ENCODE measurements around the gene SLC25A6. TPM values are rescaled to one million over a fixed set of nuclear protein-coding genes. Genes with fewer than 3 reads are reported as not detected.

The SLC25A6 gene
- total and polyA plus RNA-seq, 10 of the 15 experiments (the other 5 are each of a cell fraction or from before 2014, with no cell fraction given): 61.9 to 642 (median 322) TPM

DNA sequence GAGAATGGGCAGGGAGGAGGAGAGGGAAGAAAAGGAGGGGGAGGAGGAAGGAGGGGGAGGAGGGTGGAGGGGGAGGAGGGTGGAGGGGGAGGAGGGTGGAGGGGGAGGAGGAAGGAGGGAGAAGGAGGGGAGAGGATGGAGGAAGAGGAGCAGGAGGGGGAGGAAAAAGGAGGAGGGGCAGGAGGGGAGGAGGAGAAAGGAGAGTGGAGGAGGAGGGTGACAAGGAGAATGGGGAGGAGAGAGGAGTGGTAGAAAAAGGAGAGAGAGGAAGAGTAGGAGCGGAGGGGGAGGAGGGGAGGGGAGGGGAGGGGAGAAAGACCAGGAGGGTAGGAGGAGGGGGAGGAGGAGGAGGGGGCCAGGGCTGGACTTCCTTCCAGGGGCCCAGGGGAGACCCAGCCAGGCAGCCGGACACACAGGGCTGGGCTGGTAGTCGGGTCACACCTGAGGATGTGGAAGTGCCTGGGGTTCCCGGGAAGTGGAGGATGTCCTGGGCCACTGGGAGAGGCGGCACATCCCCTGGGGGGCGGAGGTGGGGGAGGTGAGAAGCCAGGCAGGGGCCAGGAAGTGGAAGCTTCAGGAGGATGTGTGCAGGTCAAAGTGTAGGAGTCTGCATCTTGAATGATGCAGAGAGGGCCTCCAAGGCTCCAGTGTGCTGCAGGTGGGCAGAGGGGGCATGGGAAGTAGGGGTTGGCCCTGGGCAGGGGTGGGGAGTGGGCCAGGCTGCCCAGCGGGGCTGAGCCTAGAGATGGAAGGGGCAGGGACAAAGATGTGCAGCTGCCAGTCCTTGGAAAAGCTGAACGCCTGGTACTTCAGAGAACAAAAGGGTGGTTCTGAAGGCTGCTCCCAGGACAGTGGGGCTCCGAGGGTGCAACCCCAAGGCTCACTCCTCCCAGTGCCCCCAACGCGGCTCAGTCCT, 36.5 kb downstream of the SLC25A6 start (continued):
- TF ChIP-seq E2F8 (IDR thresholded peaks at IDR 0.05; ENCODE audit: low read depth, partially characterized antibody): no peak
- TF ChIP-seq CBX5 (IDR thresholded peaks at IDR 0.05; ENCODE audit: low read depth): no peak
- TF ChIP-seq, protein P1, sequence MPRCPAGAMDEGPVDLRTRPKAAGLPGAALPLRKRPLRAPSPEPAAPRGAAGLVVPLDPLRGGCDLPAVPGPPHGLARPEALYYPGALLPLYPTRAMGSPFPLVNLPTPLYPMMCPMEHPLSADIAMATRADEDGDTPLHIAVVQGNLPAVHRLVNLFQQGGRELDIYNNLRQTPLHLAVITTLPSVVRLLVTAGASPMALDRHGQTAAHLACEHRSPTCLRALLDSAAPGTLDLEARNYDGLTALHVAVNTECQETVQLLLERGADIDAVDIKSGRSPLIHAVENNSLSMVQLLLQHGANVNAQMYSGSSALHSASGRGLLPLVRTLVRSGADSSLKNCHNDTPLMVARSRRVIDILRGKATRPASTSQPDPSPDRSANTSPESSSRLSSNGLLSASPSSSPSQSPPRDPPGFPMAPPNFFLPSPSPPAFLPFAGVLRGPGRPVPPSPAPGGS (IDR thresholded peaks at IDR 0.05; ENCODE audit: borderline replicate concordance, insufficient read depth, low read depth, low read length, poor library complexity, severe bottlenecking): no peak
- no peak for TF ChIP-seq CBX3 (IDR thresholded peaks at IDR 0.05; ENCODE audit: borderline replicate concordance, low read depth)
- no peak for TF ChIP-seq FOXK2 (IDR thresholded peaks at IDR 0.05)
